Fibroblast of skin of right biceps (primary cell): ENCODE results near the gene PAX8.
A peak's percentile ranks its signal among the peaks of the same experiment; 100 is the strongest.

ENCODE experiments used
- DNase-seq: peaks from one replicate; pipeline ENCODE4 v3.0.0-alpha.2; 2013

PAX8 gene

GRCh38 chr2:113201496-113202304 is 77.0 kb downstream of the PAX8 start:
- DNase-seq: no peak

- no peak for DNase-seq
These were observed 77.8 kb downstream of the PAX8 start for GRCh38 chr2:113200736-113201490.

GRCh38 chr2:113200236-113200635 is 78.5 kb downstream of the PAX8 start:
- no peak for DNase-seq

GRCh38 chr2:113198790-113199612 is 79.7 kb downstream of the PAX8 start:
- DNase-seq: peak; percentile 78

GRCh38 chr2:113198048-113198789 is 80.5 kb downstream of the PAX8 start:
- no peak for DNase-seq

- no peak for DNase-seq
These were observed 81.2 kb downstream of the PAX8 start for GRCh38 chr2:113197347-113198047.

GRCh38 chr2:113196839-113197238 is 81.9 kb downstream of the PAX8 start:
- no peak for DNase-seq

GRCh38 chr2:113195923-113196501 is 82.7 kb downstream of the PAX8 start:
- DNase-seq: no peak

GRCh38 chr2:113192459-113193100 is 86.1 kb downstream of the PAX8 start:
- DNase-seq: no peak

- DNase-seq: no peak
These were observed 87.8 kb downstream of the PAX8 start for GRCh38 chr2:113190871-113191270.

- DNase-seq: no peak
These were observed 91.0 kb downstream of the PAX8 start for GRCh38 chr2:113187771-113188170.

- no peak for DNase-seq
These were observed 92.3 kb downstream of the PAX8 start for GRCh38 chr2:113186433-113186796.

GRCh38 chr2:113185664-113186432 is 92.9 kb downstream of the PAX8 start:
- no peak for DNase-seq

GRCh38 chr2:113184531-113185230 is 94.0 kb downstream of the PAX8 start:
- DNase-seq: no peak

- no peak for DNase-seq
These were observed 95.0 kb downstream of the PAX8 start for GRCh38 chr2:113183703-113184102.

GRCh38 chr2:113183264-113183663 is 95.5 kb downstream of the PAX8 start:
- DNase-seq: no peak

- DNase-seq: no peak
These were observed 96.1 kb downstream of the PAX8 start for GRCh38 chr2:113182471-113183260.

- no peak for DNase-seq
These were observed 97.3 kb downstream of the PAX8 start for GRCh38 chr2:113181258-113182051.
